H9 (cell line): ENCODE results near the gene ALDH1A1. TPM values are rescaled to one million over a fixed set of nuclear protein-coding genes. Genes with fewer than 3 reads are reported as not detected.

Experiments used
- DNase-seq: peaks from one replicate; pipeline ENCODE4 v3.0.0-alpha.2; 2017
- H2AFZ ChIP-seq: one replicate; pipeline ENCODE4 v1.6.1; 2013; ENCODE audit warnings: mild to moderate bottlenecking, low read length, control low read depth, moderate library complexity
- H2AK5ac ChIP-seq: 2 replicates; pipeline ENCODE4 v1.6.1; 2013; ENCODE audit warnings: low read length, control low read depth, mixed read lengths; ENCODE audit not compliant: insufficient read length
- H2BK120ac ChIP-seq: one replicate; pipeline ENCODE4 v1.6.1; 2013; ENCODE audit warnings: low read depth, mild to moderate bottlenecking, low read length, control low read depth, inconsistent platforms; ENCODE audit not compliant: poor library complexity, severe bottlenecking
- H2BK12ac ChIP-seq: 2 replicates; pipeline ENCODE4 v1.6.1; 2013; ENCODE audit warnings: low read length, control low read depth, mixed read lengths, low read depth; ENCODE audit not compliant: insufficient read length
- H2BK15ac ChIP-seq: 2 replicates; pipeline ENCODE4 v1.6.1; 2013; ENCODE audit warnings: low read depth, low read length, control low read depth
- H2BK20ac ChIP-seq: one replicate; pipeline ENCODE4 v1.6.1; 2013; ENCODE audit warnings: low read depth, mild to moderate bottlenecking, low read length, control low read depth, inconsistent platforms; ENCODE audit not compliant: poor library complexity, severe bottlenecking
- H2BK5ac ChIP-seq: 2 replicates; pipeline ENCODE4 v1.6.1; 2013; ENCODE audit warnings: low read length, control low read depth, mixed read lengths; ENCODE audit not compliant: insufficient read length
- H3K14ac ChIP-seq: 2 replicates; pipeline ENCODE4 v1.6.1; 2013; ENCODE audit warnings: low read length, control low read depth; ENCODE audit not compliant: insufficient read depth
- H3K18ac ChIP-seq: 2 replicates; pipeline ENCODE4 v1.6.1; 2013; ENCODE audit warnings: low read depth, mild to moderate bottlenecking, mixed read lengths, low read length, control low read depth; ENCODE audit not compliant: insufficient read length
- H3K23ac ChIP-seq: 2 replicates; pipeline ENCODE4 v1.6.1; 2013; ENCODE audit warnings: low read length, control low read depth, mixed read lengths, low read depth; ENCODE audit not compliant: insufficient read length
- H3K23me2 ChIP-seq: 2 replicates; pipeline ENCODE4 v1.6.1; 2013; ENCODE audit warnings: low read depth, mild to moderate bottlenecking, mixed read lengths, low read length, control low read depth; ENCODE audit not compliant: insufficient read length, poor library complexity, severe bottlenecking
- H3K27ac ChIP-seq: 2 replicates; pipeline ENCODE4 v1.5.1; 2013; ENCODE audit warnings: low read length, control low read depth, mixed read lengths, low read depth; ENCODE audit not compliant: insufficient read length
- H3K27me3 ChIP-seq: 2 replicates; pipeline ENCODE4 v1.6.1; 2013; ENCODE audit warnings: low read length, control low read depth, inconsistent platforms; ENCODE audit not compliant: insufficient read depth
- H3K4ac ChIP-seq: 2 replicates; pipeline ENCODE4 v1.6.1; 2013; ENCODE audit warnings: low read depth, mild to moderate bottlenecking, control low read depth, inconsistent platforms, low read length, moderate library complexity
- H3K4me1 ChIP-seq: 2 replicates; pipeline ENCODE4 v1.6.1; 2013; ENCODE audit warnings: low read length, control low read depth, inconsistent platforms; ENCODE audit not compliant: insufficient read depth
- H3K4me2 ChIP-seq: 2 replicates; pipeline ENCODE4 v1.6.1; 2013; ENCODE audit warnings: low read length, control low read depth, mixed read lengths; ENCODE audit not compliant: insufficient read length, insufficient read depth
- H3K56ac ChIP-seq: 2 replicates; pipeline ENCODE4 v1.6.1; 2013; ENCODE audit warnings: low read depth, mild to moderate bottlenecking, mixed read lengths, low read length, control low read depth; ENCODE audit not compliant: insufficient read length
- H3K79me1 ChIP-seq: 2 replicates; pipeline ENCODE4 v1.6.1; 2013; ENCODE audit warnings: low read depth, mild to moderate bottlenecking, moderate library complexity, low read length, control low read depth, inconsistent platforms; ENCODE audit not compliant: insufficient read depth, poor library complexity, severe bottlenecking
- H3K79me2 ChIP-seq: 2 replicates; pipeline ENCODE4 v1.6.1; 2013; ENCODE audit warnings: low read length, control low read depth, inconsistent platforms; ENCODE audit not compliant: insufficient read depth
- H3K9ac ChIP-seq: 2 replicates; pipeline ENCODE4 v1.6.1; 2013; ENCODE audit warnings: low read length, control low read depth, mixed read lengths; ENCODE audit not compliant: insufficient read length; ENCODE audit errors: extremely low read depth
- H3K9me3 ChIP-seq: one replicate; pipeline ENCODE4 v1.6.1; 2013; ENCODE audit warnings: low read depth, low read length, inconsistent platforms; ENCODE audit not compliant: control insufficient read depth
- H3T11ph ChIP-seq: one replicate; pipeline ENCODE4 v1.6.1; 2013; ENCODE audit warnings: mild to moderate bottlenecking, low read length, control low read depth, inconsistent platforms
- H4K20me1 ChIP-seq: one replicate; pipeline ENCODE4 v1.6.1; 2013; ENCODE audit not compliant: control insufficient read depth, insufficient read length, insufficient read depth
- H4K5ac ChIP-seq: 2 replicates; pipeline ENCODE4 v1.6.1; 2013; ENCODE audit warnings: low read depth, mild to moderate bottlenecking, mixed read lengths, low read length, control low read depth; ENCODE audit not compliant: insufficient read length
- H4K8ac ChIP-seq: replicated peaks from 2 replicates; pipeline ENCODE4 v1.6.1; 2013; ENCODE audit warnings: low read length, control low read depth, mixed read lengths, low read depth; ENCODE audit not compliant: insufficient read length
- H4K91ac ChIP-seq: 2 replicates; pipeline ENCODE4 v1.6.1; 2013; ENCODE audit warnings: low read depth, mild to moderate bottlenecking, moderate library complexity, mixed read lengths, low read length, control low read depth; ENCODE audit not compliant: insufficient read length
- H3K27ac Mint-ChIP-seq, 3 experiments: 2 replicates in 2 of 3; 3 replicates in 1 of 3; pipeline ENCODE4 v1.8.0; 2020 to 2021; ENCODE audit warnings: mixed read lengths in 3 of 3, mild to moderate bottlenecking in 1 of 3, moderate library complexity in 1 of 3
- H3K27me3 Mint-ChIP-seq: 2 replicates; pipeline ENCODE4 v1.8.0; 2021; ENCODE audit warnings: low read depth, mild to moderate bottlenecking, moderate library complexity, mixed read lengths
- H3K36me3 Mint-ChIP-seq, 3 experiments: 2 replicates in 2 of 3; 3 replicates in 1 of 3; pipeline ENCODE4 v1.8.0; 2020 to 2021; ENCODE audit warnings: low read depth in 3 of 3, mixed read lengths in 3 of 3; ENCODE audit not compliant: insufficient read depth in 1 of 3
- H3K4me1 Mint-ChIP-seq, 2 experiments: 2 replicates each; pipeline ENCODE4 v1.8.0; 2020; ENCODE audit warnings: mixed read lengths in 2 of 2
- H3K4me3 Mint-ChIP-seq, 2 experiments: 2 replicates in 1 of 2; 3 replicates in 1 of 2; pipeline ENCODE4 v1.8.0; 2020 to 2021; ENCODE audit warnings: mild to moderate bottlenecking in 2 of 2, mixed read lengths in 2 of 2, moderate library complexity in 1 of 2
- H3K9me3 Mint-ChIP-seq, 2 experiments: 2 replicates in 1 of 2; 3 replicates in 1 of 2; pipeline ENCODE4 v1.8.0; 2020; ENCODE audit warnings: mild to moderate bottlenecking in 2 of 2, mixed read lengths in 2 of 2, moderate library complexity in 1 of 2
- CTCF ChIP-seq: fragments of 200-600 bp; sonication (generic); conservative IDR thresholded peaks from 3 replicates; pipeline ENCODE4 v1.8.0; 2021; ENCODE audit warnings: antibody characterized with exemption, mild to moderate bottlenecking
- WGBS: extraction: QIAGEN DNeasy Blood & Tissue Kit; methylation state at CpG from one replicate; pipeline ENCODE4 v1.1.7; 2013; ENCODE audit warnings: missing lambda C conversion rate, low lambda C conversion rate, mixed read lengths; ENCODE audit not compliant: insufficient read length; ENCODE audit errors: extremely low coverage; 5-methylcytosine and 5-hydroxymethylcytosine counted together
- total RNA-seq: library from RNA; stranded (reverse); gene quantifications from 2 replicates; pipeline ENCODE4 v1.2.1, GENCODE V29; 2021

Gene ALDH1A1
- total RNA-seq, 1 experiment from 2014 or later: 1.1 TPM

GRCh38 chr9:72978744-72979143, 25.9 kb upstream of the ALDH1A1 start:
- Histone ChIP-seq H3K27ac (no peak overlapping the region), H2BK120ac (no peak overlapping the region), H3T11ph (no peak overlapping the region), H3K27me3 (no peaks in the 10 kb centered on the region), H3K4ac (no peak overlapping the region), H2BK20ac (no peak overlapping the region), H3K9ac (no peak overlapping the region), H2BK12ac (no peak overlapping the region), H4K91ac (no peak overlapping the region), H3K56ac (no peak overlapping the region), H2BK5ac (no peak overlapping the region), H2BK15ac (no peak overlapping the region), H3K4me1 (no peaks in the 10 kb centered on the region), H2AFZ (no peak overlapping the region), H3K23me2 (no peaks in the 10 kb centered on the region), H2AK5ac (no peak overlapping the region), H3K18ac (no peak overlapping the region), H4K5ac (no peak overlapping the region), H4K8ac (no peak overlapping the region), H3K79me2 (no peaks in the 10 kb centered on the region), H3K9me3 (no peaks in the 10 kb centered on the region), H3K79me1 (no peaks in the 10 kb centered on the region), H3K4me2 (no peak overlapping the region), H3K14ac (no peak overlapping the region), H4K20me1 (no peaks in the 10 kb centered on the region), H3K23ac (no peak overlapping the region)
- H3K9me3 Mint-ChIP-seq: no peaks in the 10 kb centered on the region
- no CpG with 5 or more reads among the region's 1 CpG for WGBS
- TF ChIP-seq CTCF: no peak
- peaks cover 5% of the 10 kb centered on the region in 2 experiments for H3K4me1 Mint-ChIP-seq
- no peak overlapping the region for H3K4me3 Mint-ChIP-seq
- no peaks in the 10 kb centered on the region for H3K36me3 Mint-ChIP-seq
- H3K27me3 Mint-ChIP-seq: no peaks in the 10 kb centered on the region
- no peak for DNase-seq
- no peak overlapping the region for H3K27ac Mint-ChIP-seq
